Right lobe of liver (tissue), 6 donors: ENCODE data around the gene RDX. TPM values are rescaled to one million over a fixed set of nuclear protein-coding genes. Genes with fewer than 3 reads are reported as not detected.

ENCODE experiments used
- ATAC-seq, 4 donors: fragments of 200-7000 bp; cut with Tn5 transposase; one replicate each; pipeline ENCODE4 v1.9.1; 2020; ENCODE audit warnings: mild to moderate bottlenecking in 4 of 4, moderate library complexity in 4 of 4
- DNase-seq, 3 donors: peaks; one replicate each; pipeline ENCODE4 v3.0.0-alpha.2; 2020
- H3K27ac ChIP-seq, 3 donors: fragments of 200-600 bp; one replicate each; pipeline ENCODE4 v1.8.0; 2022
- H3K27me3 ChIP-seq, 2 donors: fragments of 200-600 bp; one replicate each; pipeline ENCODE4 v1.8.0; 2022
- H3K36me3 ChIP-seq, 4 donors: fragments of 200-600 bp; sonication (generic) in 1 of 4; one replicate each; pipeline versions ENCODE4 v1.5.1 to v1.8.0; 2017 to 2022; ENCODE audit warnings: control low read depth in 1 of 4
- H3K4me1 ChIP-seq, 4 donors: fragments of 200-600 bp; sonication (generic) in 1 of 4; one replicate each; pipeline versions ENCODE4 v1.5.1 to v1.8.0; 2017 to 2022; ENCODE audit warnings: control low read depth in 1 of 4
- H3K4me3 ChIP-seq, 3 donors: fragments of 200-600 bp; one replicate each; pipeline ENCODE4 v1.8.0; 2022
- H3K9me3 ChIP-seq, 4 donors: fragments of 200-600 bp; sonication (generic) in 1 of 4; one replicate each; pipeline versions ENCODE4 v1.5.1 to v1.8.0; 2017 to 2022; ENCODE audit warnings: control low read depth in 1 of 4
- POLR2A ChIP-seq: fragments of 450-650 bp; IDR thresholded peaks from one replicate; pipeline ENCODE4 v1.6.1; 2017; ENCODE audit warnings: antibody characterized with exemption, mild to moderate bottlenecking
- WGBS: methylation state at CpG from one replicate; pipeline ENCODE4 v1.1.6; 2018; ENCODE audit warnings: low coverage, low lambda C conversion rate; ENCODE audit not compliant: insufficient coverage; ENCODE audit errors: missing lambda C conversion rate; 5-methylcytosine and 5-hydroxymethylcytosine counted together
- intact Hi-C, 2 donors: fragments of 100-400 bp; cut with DNase I; formaldehyde crosslinking; loops; one replicate each; pipeline versions ENCODE4 v1.11.2 to v1.14.1; 2022
- total RNA-seq, 6 experiments: library from RNA; depleted of rRNA in 2 of 6; stranded (reverse); fragments of >200 nt in 2 of 6; fragmentation: NEBNext Ultra II Directional in 3 of 6; extraction: Animal tissue kit (Norgen Biotek cat#: 25700) in 3 of 6; gene quantifications; one replicate each; pipeline versions ENCODE4 v1.1.0 to v1.2.4, GENCODE V29; 2016 to 2023
- TF ChIP-seq, protein P1 (sequence below), 4 donors: fragments of 200-600 bp in 3 of 4; fragments of 450-650 bp in 1 of 4; IDR thresholded peaks; one replicate each; pipeline versions ENCODE4 v1.5.1 to v1.8.0; 2016 to 2022; ENCODE audit warnings: antibody characterized with exemption in 4 of 4, mild to moderate bottlenecking in 2 of 4
- donor health status: DM: no; HTN: yes; CAD: no.
- donor health status: DM: no; HTN: no; CAD: no.
- donor health status: DM: no; HTN: no; CAD: no.
- donor health status: DM: no; HTN: yes; CAD: no.
- donor health status: DM: no; HTN: yes; CAD: no.

RDX gene
- total RNA-seq, 6 experiments from 2014 or later = 47.1 to 87.8 (median 81.8) TPM

DNA sequence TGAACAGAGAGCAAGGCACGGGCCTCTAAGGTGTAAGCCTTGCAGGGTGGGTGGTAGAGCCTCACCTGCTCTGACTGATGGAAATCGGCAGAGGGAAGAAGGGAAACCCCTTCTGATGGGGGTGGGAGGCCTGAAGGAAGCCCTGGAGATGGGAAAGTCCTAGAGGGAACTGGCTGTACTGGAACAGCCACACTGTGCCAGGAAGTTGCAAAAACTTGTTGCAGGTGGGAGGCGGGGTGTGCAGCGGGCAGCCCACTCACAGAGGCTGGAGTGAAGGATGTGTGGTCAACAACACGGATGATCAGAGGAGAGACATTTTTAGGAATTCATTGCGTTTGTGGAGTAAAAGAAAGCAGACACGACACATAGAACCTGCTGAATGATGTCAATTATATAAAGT lies 112.0 kb downstream of the RDX start:
- H3K4me1 ChIP-seq = no peaks in the 10 kb centered on the region
- WGBS = 68% methylated on average over 7 of the region's 7 CpGs
- H3K9me3 ChIP-seq = no peaks in the 10 kb centered on the region
- H3K27me3 ChIP-seq = no peaks in the 10 kb centered on the region
- no peak for DNase-seq
- TF ChIP-seq, protein P1, sequence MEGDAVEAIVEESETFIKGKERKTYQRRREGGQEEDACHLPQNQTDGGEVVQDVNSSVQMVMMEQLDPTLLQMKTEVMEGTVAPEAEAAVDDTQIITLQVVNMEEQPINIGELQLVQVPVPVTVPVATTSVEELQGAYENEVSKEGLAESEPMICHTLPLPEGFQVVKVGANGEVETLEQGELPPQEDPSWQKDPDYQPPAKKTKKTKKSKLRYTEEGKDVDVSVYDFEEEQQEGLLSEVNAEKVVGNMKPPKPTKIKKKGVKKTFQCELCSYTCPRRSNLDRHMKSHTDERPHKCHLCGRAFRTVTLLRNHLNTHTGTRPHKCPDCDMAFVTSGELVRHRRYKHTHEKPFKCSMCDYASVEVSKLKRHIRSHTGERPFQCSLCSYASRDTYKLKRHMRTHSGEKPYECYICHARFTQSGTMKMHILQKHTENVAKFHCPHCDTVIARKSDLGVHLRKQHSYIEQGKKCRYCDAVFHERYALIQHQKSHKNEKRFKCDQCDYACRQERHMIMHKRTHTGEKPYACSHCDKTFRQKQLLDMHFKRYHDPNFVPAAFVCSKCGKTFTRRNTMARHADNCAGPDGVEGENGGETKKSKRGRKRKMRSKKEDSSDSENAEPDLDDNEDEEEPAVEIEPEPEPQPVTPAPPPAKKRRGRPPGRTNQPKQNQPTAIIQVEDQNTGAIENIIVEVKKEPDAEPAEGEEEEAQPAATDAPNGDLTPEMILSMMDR (IDR thresholded peaks at IDR 0.05) = no peak
- TF ChIP-seq POLR2A = no peak
- ATAC-seq = no peak
- H3K4me3 ChIP-seq = no peak overlapping the region
- no peaks in the 10 kb centered on the region for H3K36me3 ChIP-seq
- intact Hi-C loops = loop anchor here in 1 of 2 donors (10.0 kb wide), 1 partner anchor 220 kb away; no protein-coding TSS in a partner anchor
- H3K27ac ChIP-seq = no peak overlapping the region

DNA sequence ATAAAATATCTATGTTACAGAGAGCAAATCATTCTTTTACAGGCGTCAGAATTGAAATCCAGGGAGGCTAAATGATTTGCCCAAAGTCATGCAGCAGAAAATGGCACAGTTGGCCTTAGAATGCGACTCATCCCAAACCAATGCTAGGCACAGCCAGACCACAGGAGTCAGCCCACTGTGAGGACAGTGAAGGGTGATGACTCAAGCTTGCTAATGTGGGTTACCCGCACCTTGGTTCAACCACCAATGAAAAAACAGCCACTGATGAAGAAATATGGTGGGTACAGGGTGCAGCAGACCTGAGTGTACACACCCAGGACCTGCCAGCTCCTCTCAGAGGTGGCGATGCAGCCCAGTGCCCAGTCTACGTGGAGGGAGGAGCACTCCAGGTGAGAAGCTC lies 113.5 kb downstream of the RDX start:
- no peak for DNase-seq
- intact Hi-C loops = loop anchor here in 1 of 2 donors (10.0 kb wide), 1 partner anchor 218 kb away; no protein-coding TSS in a partner anchor
- Histone ChIP-seq H3K27ac (no peak overlapping the region), H3K27me3 (no peaks in the 10 kb centered on the region), H3K36me3 (no peaks in the 10 kb centered on the region), H3K9me3 (no peaks in the 10 kb centered on the region), H3K4me3 (no peak overlapping the region), H3K4me1 (no peaks in the 10 kb centered on the region)
- ATAC-seq = no peak
- WGBS = 75% methylated on average over 2 of the region's 5 CpGs
- TF ChIP-seq POLR2A = no peak
- TF ChIP-seq, protein P1 (IDR thresholded peaks at IDR 0.05) = no peak

DNA sequence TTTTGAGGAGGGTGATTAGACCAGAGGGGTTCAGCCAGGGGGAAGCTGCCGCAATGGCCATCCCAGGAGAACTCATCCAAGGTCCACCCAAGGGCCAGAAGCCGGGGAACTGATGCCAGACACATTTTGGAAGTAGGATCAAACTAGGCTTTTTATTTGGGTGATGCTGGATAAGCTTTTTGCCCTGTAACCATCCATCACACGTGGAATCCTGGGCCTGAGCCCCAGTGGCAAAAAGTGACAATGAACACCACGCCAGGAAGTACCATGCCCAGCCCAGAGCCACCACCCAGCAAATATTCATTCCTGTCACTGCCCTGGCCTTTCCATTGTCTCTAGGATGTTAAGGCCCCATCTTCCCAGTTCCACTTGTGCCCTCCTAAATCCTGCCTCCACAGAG lies 117.3 kb downstream of the RDX start:
- WGBS = no CpG with 5 or more reads among the region's 4 CpGs
- intact Hi-C loops = no loop called here
- Histone ChIP-seq H3K27ac (no peak overlapping the region), H3K27me3 (no peaks in the 10 kb centered on the region), H3K4me3 (no peak overlapping the region), H3K4me1 (peaks cover 0 to 1% (median under 1%) of the 10 kb centered on the region in 4 donors), H3K36me3 (no peaks in the 10 kb centered on the region), H3K9me3 (no peaks in the 10 kb centered on the region)
- no peak for DNase-seq
- no peak for TF ChIP-seq POLR2A
- TF ChIP-seq, protein P1 (IDR thresholded peaks at IDR 0.05) = no peak
- ATAC-seq = no peak

DNA sequence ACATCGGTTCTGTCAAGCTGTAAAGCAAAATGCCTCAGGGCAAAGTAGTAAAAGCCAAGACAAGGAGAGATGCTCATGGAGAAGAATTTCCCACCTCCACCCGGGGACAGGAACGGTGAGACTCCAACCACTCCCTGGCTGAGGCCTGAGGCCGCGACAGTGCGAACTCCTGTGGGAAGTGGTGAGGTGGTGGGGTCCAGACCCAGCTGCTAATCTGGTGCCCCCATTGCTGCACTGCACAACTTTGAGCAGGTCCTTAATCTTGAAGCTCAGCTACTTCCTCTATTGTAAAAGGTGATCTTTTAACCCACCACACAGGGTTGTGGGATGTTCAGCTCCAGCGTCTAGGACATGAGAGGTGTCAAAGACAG lies 119.3 kb downstream of the RDX start:
- ATAC-seq = no peak

More for the DNA sequence above, 119.3 kb downstream of the RDX start:
- Histone ChIP-seq H3K27me3 (no peaks in the 10 kb centered on the region), H3K36me3 (no peaks in the 10 kb centered on the region), H3K9me3 (no peaks in the 10 kb centered on the region), H3K4me3 (no peak overlapping the region), H3K4me1 (peaks cover 0 to 7% (median 2%) of the 10 kb centered on the region in 4 donors), H3K27ac (no peak overlapping the region)
- 79% methylated on average over 7 of the region's 7 CpGs for WGBS
- intact Hi-C loops = no loop called here
- no peak for DNase-seq
- no peak for TF ChIP-seq POLR2A
- TF ChIP-seq, protein P1 (IDR thresholded peaks at IDR 0.05) = no peak
